Immature natural killer cell (primary cell): Measurements from ENCODE around the gene HUS1. TPM values are rescaled to one million over a fixed set of nuclear protein-coding genes. Genes with fewer than 3 reads are reported as not detected.
"Not testable (repeated sequence)": the region's sequence is repeated elsewhere in the genome, so short reads cannot be mapped to it uniquely, and the experiment has no call there.

Experiments
- DNase-seq, 3 donors: peaks; one replicate each; pipeline ENCODE4 v3.0.0; 2022; ENCODE audit warnings: mixed read lengths in 1 of 3
- H3K27ac Mint-ChIP-seq, 6 donors: one replicate each; pipeline ENCODE4 v1.8.0; 2020; ENCODE audit warnings: mixed read lengths in 6 of 6, mild to moderate bottlenecking in 5 of 6, inconsistent platforms in 4 of 6, moderate library complexity in 3 of 6
- H3K27me3 Mint-ChIP-seq, 3 donors: one replicate each; pipeline ENCODE4 v1.8.0; 2020 to 2021; ENCODE audit warnings: low read depth in 3 of 3, mild to moderate bottlenecking in 3 of 3, mixed read lengths in 3 of 3, moderate library complexity in 3 of 3, inconsistent platforms in 1 of 3
- H3K36me3 Mint-ChIP-seq, 3 donors: one replicate each; pipeline ENCODE4 v1.8.0; 2020; ENCODE audit warnings: mixed read lengths in 3 of 3, inconsistent platforms in 2 of 3, mild to moderate bottlenecking in 2 of 3
- H3K4me1 Mint-ChIP-seq, 2 donors: one replicate each; pipeline ENCODE4 v1.8.0; 2020; ENCODE audit warnings: inconsistent platforms in 2 of 2, mild to moderate bottlenecking in 2 of 2, mixed read lengths in 2 of 2, moderate library complexity in 1 of 2
- H3K4me3 Mint-ChIP-seq, 5 donors: one replicate each; pipeline ENCODE4 v1.8.0; 2020; ENCODE audit warnings: mild to moderate bottlenecking in 5 of 5, mixed read lengths in 5 of 5, inconsistent platforms in 3 of 5, moderate library complexity in 3 of 5
- H3K9me3 Mint-ChIP-seq, 6 donors: one replicate each; pipeline ENCODE4 v1.8.0; 2020; ENCODE audit warnings: mild to moderate bottlenecking in 6 of 6, mixed read lengths in 6 of 6, inconsistent platforms in 4 of 6, moderate library complexity in 3 of 6
- polyA plus RNA-seq, 3 donors: library from polyadenylated mRNA; unstranded; fragments of 300-500 nt; fragmentation: Illumina TruSeq; gene quantifications; one replicate each; pipeline ENCODE4 v1.2.3, GENCODE V29; 2021

Gene HUS1
- polyA plus RNA-seq, 3 donors from 2014 or later: 34.8 to 44.8 (median 44.0) TPM

- DNase-seq: no peak
- Mint-ChIP-seq H3K27me3 (peaks cover 0 to 2% (median 0%) of the 10 kb centered on the region in 3 donors), H3K4me1 (no peaks in the 10 kb centered on the region), H3K4me3 (no peak overlapping the region), H3K27ac (no peak overlapping the region), H3K36me3 (no peaks in the 10 kb centered on the region), H3K9me3 (no peaks in the 10 kb centered on the region)
Observed at GRCh38 chr7:47938574-47939165, 40.7 kb downstream of the HUS1 start.

- DNase-seq: no peak
- Mint-ChIP-seq H3K4me3 (no peak overlapping the region), H3K27me3 (no peaks in the 10 kb centered on the region), H3K9me3 (no peaks in the 10 kb centered on the region), H3K27ac (no peak overlapping the region), H3K4me1 (no peaks in the 10 kb centered on the region), H3K36me3 (no peaks in the 10 kb centered on the region)
Observed at GRCh38 chr7:47937711-47938573, 41.5 kb downstream of the HUS1 start.

- Mint-ChIP-seq H3K9me3 (no peaks in the 10 kb centered on the region), H3K4me1 (no peaks in the 10 kb centered on the region), H3K27ac (no peak overlapping the region), H3K4me3 (no peak overlapping the region), H3K36me3 (no peaks in the 10 kb centered on the region), H3K27me3 (no peaks in the 10 kb centered on the region)
- no peak for DNase-seq
Observed at GRCh38 chr7:47937065-47937687, 42.2 kb downstream of the HUS1 start.

- no peak for DNase-seq
- Mint-ChIP-seq H3K9me3 (no peaks in the 10 kb centered on the region), H3K4me1 (no peaks in the 10 kb centered on the region), H3K36me3 (no peaks in the 10 kb centered on the region), H3K4me3 (no peak overlapping the region), H3K27ac (no peak overlapping the region), H3K27me3 (no peaks in the 10 kb centered on the region)
Observed at GRCh38 chr7:47936323-47936722, 43.1 kb downstream of the HUS1 start.

GRCh38 chr7:47935336-47935735 lies 44.1 kb downstream of the HUS1 start:
- no peak overlapping the region for H3K27ac Mint-ChIP-seq
- no peaks in the 10 kb centered on the region for H3K36me3 Mint-ChIP-seq
- no peak overlapping the region for H3K4me3 Mint-ChIP-seq
- no peaks in the 10 kb centered on the region for H3K27me3 Mint-ChIP-seq
- no peaks in the 10 kb centered on the region for H3K4me1 Mint-ChIP-seq
- no peaks in the 10 kb centered on the region for H3K9me3 Mint-ChIP-seq
- DNase-seq: no peak

GRCh38 chr7:47934831-47935230 lies 44.6 kb downstream of the HUS1 start:
- no peaks in the 10 kb centered on the region for H3K9me3 Mint-ChIP-seq
- H3K27me3 Mint-ChIP-seq: no peaks in the 10 kb centered on the region
- DNase-seq: no peak
- H3K4me3 Mint-ChIP-seq: no peak overlapping the region
- H3K27ac Mint-ChIP-seq: no peak overlapping the region
- no peaks in the 10 kb centered on the region for H3K4me1 Mint-ChIP-seq
- H3K36me3 Mint-ChIP-seq: no peaks in the 10 kb centered on the region

GRCh38 chr7:47933215-47933614 lies 46.2 kb downstream of the HUS1 start:
- no peaks in the 10 kb centered on the region for H3K36me3 Mint-ChIP-seq
- no peaks in the 10 kb centered on the region for H3K9me3 Mint-ChIP-seq
- no peak overlapping the region for H3K4me3 Mint-ChIP-seq
- no peak overlapping the region for H3K27ac Mint-ChIP-seq
- DNase-seq: no peak
- H3K4me1 Mint-ChIP-seq: no peaks in the 10 kb centered on the region
- H3K27me3 Mint-ChIP-seq: peaks cover 0 to 3% (median 0%) of the 10 kb centered on the region in 3 donors

- H3K4me1 Mint-ChIP-seq: no peaks in the 10 kb centered on the region
- H3K4me3 Mint-ChIP-seq: no peak overlapping the region
- no peak for DNase-seq
- no peaks in the 10 kb centered on the region for H3K9me3 Mint-ChIP-seq
- peaks cover 0 to 3% (median 0%) of the 10 kb centered on the region in 3 donors for H3K27me3 Mint-ChIP-seq
- H3K27ac Mint-ChIP-seq: no peak overlapping the region
- no peaks in the 10 kb centered on the region for H3K36me3 Mint-ChIP-seq
Observed at GRCh38 chr7:47932466-47933037, 46.9 kb downstream of the HUS1 start.

- no peaks in the 10 kb centered on the region for H3K9me3 Mint-ChIP-seq
- DNase-seq: no peak
- peaks cover 0 to 3% (median 0%) of the 10 kb centered on the region in 3 donors for H3K27me3 Mint-ChIP-seq
- no peaks in the 10 kb centered on the region for H3K36me3 Mint-ChIP-seq
- H3K27ac Mint-ChIP-seq: no peak overlapping the region
- H3K4me3 Mint-ChIP-seq: no peak overlapping the region
- no peaks in the 10 kb centered on the region for H3K4me1 Mint-ChIP-seq
Observed at GRCh38 chr7:47932016-47932415, 47.4 kb downstream of the HUS1 start.

- Mint-ChIP-seq H3K4me1 (no peaks in the 10 kb centered on the region), H3K27ac (no peak overlapping the region), H3K27me3 (peaks cover 0 to 3% (median under 1%) of the 10 kb centered on the region in 3 donors), H3K36me3 (peaks cover 0 to 6% (median 0%) of the 10 kb centered on the region in 3 donors), H3K4me3 (no peak overlapping the region), H3K9me3 (no peaks in the 10 kb centered on the region)
- no peak for DNase-seq
Observed at GRCh38 chr7:47931005-47932004, 48.1 kb downstream of the HUS1 start.

- Mint-ChIP-seq H3K4me3 (no peak overlapping the region), H3K9me3 (peaks cover 0 to 4% (median 0%) of the 10 kb centered on the region in 6 donors), H3K4me1 (no peaks in the 10 kb centered on the region), H3K27me3 (peaks cover 3 to 4% (median 4%) of the 10 kb centered on the region in 3 donors), H3K27ac (no peak overlapping the region), H3K36me3 (peaks cover 0 to 8% (median 0%) of the 10 kb centered on the region in 3 donors)
- DNase-seq: no peak
Observed at GRCh38 chr7:47924266-47924665, 55.1 kb downstream of the HUS1 start.

GRCh38 chr7:47923081-47923875 lies 56.1 kb downstream of the HUS1 start:
- not testable (repeated sequence) for H3K27ac Mint-ChIP-seq, H3K36me3 Mint-ChIP-seq, H3K9me3 Mint-ChIP-seq, H3K4me3 Mint-ChIP-seq, H3K27me3 Mint-ChIP-seq, DNase-seq, H3K4me1 Mint-ChIP-seq
